ENCODE data around the gene TREH. TPM values are rescaled to one million over a fixed set of nuclear protein-coding genes. Genes with fewer than 3 reads are reported as not detected.
A peak's percentile ranks its signal among the peaks of the same experiment; 100 is the strongest.

TREH gene
- total RNA-seq, 1 experiment from 2014 or later, result 0.15 TPM

DNA sequence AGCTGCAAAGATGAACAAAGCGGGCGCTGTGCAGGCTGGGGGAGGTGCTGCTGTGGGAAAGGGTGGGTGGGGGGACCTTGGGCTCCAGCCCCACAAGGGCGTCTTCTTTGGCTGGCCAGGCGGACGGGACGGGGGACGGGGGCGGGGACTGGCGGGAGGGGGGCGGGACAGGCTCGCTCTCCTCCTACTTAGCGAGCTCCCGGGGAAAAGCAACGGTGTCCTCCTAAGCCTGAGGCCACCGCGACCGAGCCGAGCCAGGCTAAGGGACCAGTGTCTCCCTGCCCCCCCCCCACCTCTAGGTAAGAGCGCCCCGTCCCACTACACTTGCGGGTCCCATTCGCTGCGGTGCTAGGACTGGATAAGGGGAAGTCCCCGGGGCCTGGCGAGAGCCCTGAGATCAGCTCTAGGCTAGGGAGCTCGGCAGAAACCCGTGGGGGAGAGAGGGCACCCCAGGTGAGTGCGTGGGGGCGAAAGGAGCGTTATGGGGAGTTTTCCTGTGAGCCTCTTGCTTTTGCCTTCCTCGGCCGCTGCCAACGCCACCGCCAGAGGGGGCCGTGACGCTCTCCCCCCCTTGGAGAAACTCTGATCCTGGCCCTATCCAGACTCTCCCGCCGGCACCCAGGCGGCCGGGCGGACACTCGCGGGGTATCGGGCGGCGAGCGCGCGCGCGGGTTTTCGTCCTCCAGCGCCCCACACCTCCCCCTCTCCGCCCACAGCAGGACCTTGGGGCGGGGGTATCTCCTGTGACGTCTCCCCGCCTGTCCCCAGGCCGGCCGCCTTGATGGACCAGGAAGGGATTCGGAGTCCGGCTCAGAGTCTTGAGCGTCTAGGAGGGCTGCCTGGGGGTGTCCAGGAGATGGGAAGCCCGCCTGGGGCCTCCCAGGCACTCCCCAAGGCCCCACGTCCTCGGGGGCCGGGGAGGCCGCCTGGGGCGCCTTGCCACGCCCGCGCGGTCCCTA, 71.8 kb downstream of the TREH start, which contains the start of gene PHLDB1:
TSS of gene PHLDB1 (plus strand) at position 215 of the 959 bp plus-strand sequence. CDS start 6,222 bp downstream, outside the sequence.
- ChIA-PET POLR2A (interaction anchor here (0.7 to 3.5 kb wide), 4 partner anchors 14 to 344 kb away, joined by 3 to 19 read pairs (median 3); no protein-coding TSS in a partner anchor), RAD21 (ENCODE audit: low non-redundant PET in 1 of 2, low total read pairs in 2 of 2, uncharacterized antibody in 2 of 2, unreplicated experiment in 2 of 2) (no interaction called here), CTCF (interaction anchor here (0.8 to 2.6 kb wide), 8 partner anchors 8 to 82 kb away, joined by 3 to 10 read pairs (median 4); no protein-coding TSS in a partner anchor)
- Histone ChIP-seq H3K4me2 (ENCODE audit: low read length) (peak within 1 kb of the TSS; percentile 99), H3K4me1 (ENCODE audit: control insufficient read depth in 1 of 2, insufficient read depth in 2 of 2, low read length in 2 of 2) (peaks cover 12 to 33% of the 10 kb centered on the region in 2 experiments; a peak in 3 of 4 replicates), H2AFZ (ENCODE audit: low read depth, low read length, poor library complexity, severe bottlenecking) (peak within 1 kb of the TSS; percentile 78), H3K9me3 (ENCODE audit: control insufficient read depth in 1 of 2, insufficient read depth in 1 of 2, low read depth in 1 of 2, low read length in 2 of 2) (no peaks in the 10 kb centered on the region), H4K20me1 (ENCODE audit: insufficient read depth) (no peaks in the 10 kb centered on the region), H3K36me3 (ENCODE audit: control insufficient read depth in 1 of 2, insufficient read depth in 2 of 2, low read length in 2 of 2) (no peaks in the 10 kb centered on the region), H3K9ac (ENCODE audit: low read length) (peak within 1 kb of the TSS; percentile 78), H3K27ac (ENCODE audit: low read depth, low read length) (peak within 1 kb of the TSS; percentile 59), H3K9me2 (ENCODE audit: insufficient read depth) (no peaks in the 10 kb centered on the region), H3K79me2 (ENCODE audit: insufficient read depth, low read length) (no peaks in the 10 kb centered on the region), H3K27me3 (ENCODE audit: insufficient read depth, low read length) (no peaks in the 10 kb centered on the region), H3K4me3 (replicated peaks in 1 of 2; ENCODE audit: low read depth in 1 of 2, low read length in 2 of 2) (peak within 1 kb of the TSS; percentile 69 to 79)
- intact Hi-C loops (cut with micrococcal nuclease), result loop anchor here (2.0 kb wide), 1 partner anchor 51 kb away; no protein-coding TSS in a partner anchor
- ATAC-seq, result peak; percentile 71
- no TSS peak for BruUV-seq (replicated peaks)
- no peak for DNase-seq (ENCODE audit: low read depth, low spot score)
- TF ChIP-seq ZFX (IDR thresholded peaks at IDR 0.05) (no peak), POLR2AphosphoS5 (IDR thresholded peaks at IDR 0.05; ENCODE audit: low read depth, low read length) (peak; percentile 45; the same call in 1 of the 2 replicates), EZH2 (IDR thresholded peaks at IDR 0.05) (no peak), FOSL1 (IDR thresholded peaks at IDR 0.05; ENCODE audit: low read depth) (no peak), CBX3 (IDR thresholded peaks at IDR 0.05; ENCODE audit: low read depth) (no peak), POLR2A (IDR thresholded peaks at IDR 0.05; ENCODE audit: borderline replicate concordance, extremely low read depth, insufficient read depth, insufficient read length) (peak; percentile 33), RAD21 (IDR thresholded peaks at IDR 0.05; ENCODE audit: low read depth) (peak; percentile 48), CEBPB (IDR thresholded peaks at IDR 0.05; ENCODE audit: low read depth) (no peak)
- TF ChIP-seq, protein P1, sequence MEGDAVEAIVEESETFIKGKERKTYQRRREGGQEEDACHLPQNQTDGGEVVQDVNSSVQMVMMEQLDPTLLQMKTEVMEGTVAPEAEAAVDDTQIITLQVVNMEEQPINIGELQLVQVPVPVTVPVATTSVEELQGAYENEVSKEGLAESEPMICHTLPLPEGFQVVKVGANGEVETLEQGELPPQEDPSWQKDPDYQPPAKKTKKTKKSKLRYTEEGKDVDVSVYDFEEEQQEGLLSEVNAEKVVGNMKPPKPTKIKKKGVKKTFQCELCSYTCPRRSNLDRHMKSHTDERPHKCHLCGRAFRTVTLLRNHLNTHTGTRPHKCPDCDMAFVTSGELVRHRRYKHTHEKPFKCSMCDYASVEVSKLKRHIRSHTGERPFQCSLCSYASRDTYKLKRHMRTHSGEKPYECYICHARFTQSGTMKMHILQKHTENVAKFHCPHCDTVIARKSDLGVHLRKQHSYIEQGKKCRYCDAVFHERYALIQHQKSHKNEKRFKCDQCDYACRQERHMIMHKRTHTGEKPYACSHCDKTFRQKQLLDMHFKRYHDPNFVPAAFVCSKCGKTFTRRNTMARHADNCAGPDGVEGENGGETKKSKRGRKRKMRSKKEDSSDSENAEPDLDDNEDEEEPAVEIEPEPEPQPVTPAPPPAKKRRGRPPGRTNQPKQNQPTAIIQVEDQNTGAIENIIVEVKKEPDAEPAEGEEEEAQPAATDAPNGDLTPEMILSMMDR (IDR thresholded peaks at IDR 0.05 in 2 of 3, conservative IDR thresholded peaks at IDR 0.05 in 1 of 3; ENCODE audit: borderline replicate concordance in 1 of 3, insufficient read depth in 1 of 3, low read depth in 2 of 3, low read length in 2 of 3), result peak; percentile 57 to 60 (median 58); a peak in 5 of 6 replicates

Small RNA genes within 50 kb of the gene (microRNA-seq; reads per million reads assigned to microRNA genes)
- gene MIR6716 (ENCODE audit: borderline number of aligned reads), result not detected

Other genes with a start within 250 kb of the TREH start
- gene KMT2A, start 243.2 kb downstream of the TREH start, total RNA-seq (2021; ENCODE audit: unreplicated experiment), result 50.4 TPM
- 0.47 TPM for gene TTC36, start 152.2 kb downstream of the TREH start, total RNA-seq (2021; ENCODE audit: unreplicated experiment)
- gene TMEM25, start 148.5 kb downstream of the TREH start, total RNA-seq (2021; ENCODE audit: unreplicated experiment), result 27.0 TPM
- 12.1 TPM for gene IFT46, start 113.7 kb downstream of the TREH start, total RNA-seq (2021; ENCODE audit: unreplicated experiment)
- 147 TPM for gene ARCN1, start 107.2 kb downstream of the TREH start, total RNA-seq (2021; ENCODE audit: unreplicated experiment)
- 36.2 TPM for gene PHLDB1, start 72.0 kb downstream of the TREH start, total RNA-seq (2021; ENCODE audit: unreplicated experiment)
- 150 TPM for gene DDX6, start 111.5 kb upstream of the TREH start, total RNA-seq (2021; ENCODE audit: unreplicated experiment)
- gene CXCR5, start 204.2 kb upstream of the TREH start, total RNA-seq (2021; ENCODE audit: unreplicated experiment), result not detected
- 120 TPM for gene BCL9L, start 246.3 kb upstream of the TREH start, total RNA-seq (2021; ENCODE audit: unreplicated experiment)